WTC11 (cell line): Measurements from ENCODE around the gene MSX1. TPM values are rescaled to one million over a fixed set of nuclear protein-coding genes. Genes with fewer than 3 reads are reported as not detected.

Experiments
- ATAC-seq: fragments of 200-7000 bp; cut with Tn5 transposase; 2 replicates; pipeline ENCODE4 v1.10.0; 2021; ENCODE audit warnings: mild to moderate bottlenecking, moderate library complexity
- CTCF ChIA-PET: fragments of 300-600 bp; sonication (Branson Sonifier 250); formaldehyde crosslinking; loops from one replicate; lab custom pipeline; 2021; ENCODE audit warnings: antibody characterized with exemption; lab: Charles Lee
- POLR2A ChIA-PET: fragments of 350-600 bp; sonication (Branson Sonifier 250); formaldehyde crosslinking; loops from one replicate; lab custom pipeline; 2021; ENCODE audit warnings: antibody characterized with exemption; lab: Charles Lee
- DNase-seq: peaks from one replicate; pipeline ENCODE4 v3.0.0; 2021; ENCODE audit warnings: low spot score
- H3K27ac Mint-ChIP-seq: 2 replicates; pipeline ENCODE4 v1.8.0; 2021; ENCODE audit warnings: mixed read lengths
- H3K27me3 Mint-ChIP-seq: 2 replicates; pipeline ENCODE4 v1.8.0; 2021; ENCODE audit warnings: low read depth, mild to moderate bottlenecking, moderate library complexity, mixed read lengths
- H3K36me3 Mint-ChIP-seq: 2 replicates; pipeline ENCODE4 v1.8.0; 2021; ENCODE audit warnings: mixed read lengths
- H3K4me1 Mint-ChIP-seq: 2 replicates; pipeline ENCODE4 v1.8.0; 2022; ENCODE audit warnings: mixed read lengths
- H3K4me3 Mint-ChIP-seq: 2 replicates; pipeline ENCODE4 v1.8.0; 2021; ENCODE audit warnings: mild to moderate bottlenecking, moderate library complexity, mixed read lengths
- H3K9me3 Mint-ChIP-seq: 2 replicates; pipeline ENCODE4 v1.8.0; 2021; ENCODE audit warnings: mixed read lengths
- E2F1 ChIP-seq: sonication (generic); formaldehyde crosslinking; IDR thresholded peaks from 2 replicates; pipeline ENCODE4 v1.8.0; 2022; ENCODE audit warnings: mild to moderate bottlenecking, missing genetic modification reagents
- ELF4 ChIP-seq: sonication (generic); formaldehyde crosslinking; IDR thresholded peaks from 2 replicates; pipeline ENCODE4 v1.8.1; 2022; ENCODE audit warnings: low read depth, mild to moderate bottlenecking, moderate library complexity, missing genetic modification reagents
- ETV6 ChIP-seq: sonication (generic); formaldehyde crosslinking; IDR thresholded peaks from 2 replicates; pipeline ENCODE4 v1.8.1; 2022; ENCODE audit warnings: mild to moderate bottlenecking, missing genetic modification reagents
- GRHL2 ChIP-seq: fragments of 250-450 bp; sonication (Bioruptor Pico); IDR thresholded peaks from 2 replicates; pipeline ENCODE4 v1.8.0; 2022; ENCODE audit warnings: mild to moderate bottlenecking, moderate library complexity; ENCODE audit not compliant: insufficient replicate concordance, severe bottlenecking
- HMGXB4 ChIP-seq: sonication (generic); formaldehyde crosslinking; IDR thresholded peaks from 2 replicates; pipeline ENCODE4 v1.8.1; 2023; ENCODE audit warnings: mild to moderate bottlenecking, moderate library complexity, missing genetic modification reagents
- IRF2 ChIP-seq: sonication (generic); formaldehyde crosslinking; IDR thresholded peaks from 2 replicates; pipeline ENCODE4 v1.8.0; 2022; ENCODE audit warnings: low read depth, missing genetic modification reagents, borderline replicate concordance
- JUN ChIP-seq: sonication (generic); formaldehyde crosslinking; IDR thresholded peaks from 2 replicates; pipeline ENCODE4 v1.8.0; 2023; ENCODE audit warnings: mild to moderate bottlenecking, missing genetic modification reagents
- KAT7 ChIP-seq: sonication (generic); formaldehyde crosslinking; IDR thresholded peaks from 2 replicates; pipeline ENCODE4 v1.8.1; 2023; ENCODE audit warnings: missing genetic modification reagents, mild to moderate bottlenecking, borderline replicate concordance
- MYBL2 ChIP-seq: sonication (generic); formaldehyde crosslinking; IDR thresholded peaks from 2 replicates; pipeline ENCODE4 v1.8.1; 2023; ENCODE audit warnings: mild to moderate bottlenecking, moderate library complexity, missing genetic modification reagents
- NFYB ChIP-seq: sonication (generic); formaldehyde crosslinking; conservative IDR thresholded peaks from 2 replicates; pipeline ENCODE4 v1.8.0; 2022; ENCODE audit warnings: low read depth, missing genetic modification reagents
- NR1H2 ChIP-seq: sonication (generic); formaldehyde crosslinking; IDR thresholded peaks from 2 replicates; pipeline ENCODE4 v1.9.0; 2021; ENCODE audit warnings: mild to moderate bottlenecking, moderate library complexity, missing genetic modification reagents
- RORB ChIP-seq: fragments of 250-450 bp; sonication (Bioruptor Pico); IDR thresholded peaks from 2 replicates; pipeline ENCODE4 v1.9.0; 2021; ENCODE audit warnings: mild to moderate bottlenecking
- TCF7 ChIP-seq: sonication (generic); formaldehyde crosslinking; IDR thresholded peaks from 2 replicates; pipeline ENCODE4 v1.8.0; 2022; ENCODE audit warnings: mild to moderate bottlenecking, low read depth, missing genetic modification reagents, moderate library complexity
- TEAD4 ChIP-seq: sonication (generic); formaldehyde crosslinking; IDR thresholded peaks from 2 replicates; pipeline ENCODE4 v1.8.0; 2022; ENCODE audit warnings: mild to moderate bottlenecking, missing genetic modification reagents
- ZBTB21 ChIP-seq: sonication (generic); formaldehyde crosslinking; IDR thresholded peaks from 2 replicates; pipeline ENCODE4 v1.8.1; 2023; ENCODE audit warnings: mild to moderate bottlenecking, missing genetic modification reagents, borderline replicate concordance
- ZNF219 ChIP-seq: sonication (generic); formaldehyde crosslinking; IDR thresholded peaks from 2 replicates; pipeline ENCODE4 v1.8.0; 2023; ENCODE audit warnings: missing genetic modification reagents, mild to moderate bottlenecking, borderline replicate concordance
- ZNF423 ChIP-seq: fragments of 250-450 bp; sonication (Bioruptor Pico); IDR thresholded peaks from 2 replicates; pipeline ENCODE4 v2.1.2; 2022; ENCODE audit warnings: mild to moderate bottlenecking, moderate library complexity
- total RNA-seq: library from RNA; stranded (reverse); gene quantifications from 3 replicates; pipeline ENCODE4 v1.2.3, GENCODE V29; 2021

MSX1 gene
- total RNA-seq, 1 experiment from 2014 or later: 0.28 TPM

GRCh38 chr4:4810092-4810774 is 49.2 kb upstream of the MSX1 start (continued):
- TF ChIP-seq TCF7 (no peak), ETV6 (CRISPR knock-in tag) (no peak), IRF2 (CRISPR knock-in tag) (no peak), E2F1 (CRISPR knock-in tag) (no peak)

DNA sequence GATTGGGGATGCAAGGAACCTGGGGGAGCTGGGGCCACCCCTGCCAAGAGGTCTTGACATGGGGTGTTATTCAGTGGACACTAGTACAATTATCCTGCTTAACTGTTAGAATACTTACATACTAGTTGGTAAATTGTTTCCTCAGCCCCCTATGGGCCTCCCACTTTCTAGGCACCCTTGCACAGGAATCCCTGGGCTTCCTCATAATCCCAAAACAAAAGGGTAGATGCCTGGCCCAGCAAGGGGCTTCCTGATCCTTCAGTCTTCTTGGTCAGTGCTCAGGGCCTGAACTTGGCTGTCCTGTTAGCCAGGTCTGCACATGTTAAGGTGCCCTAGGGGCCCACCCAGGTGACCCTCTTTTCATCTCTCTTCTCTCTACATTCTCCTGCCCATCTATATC is 48.7 kb upstream of the MSX1 start:
- Mint-ChIP-seq H3K9me3 (peaks cover 4% of the 10 kb centered on the region; the same call in 1 of the 2 replicates), H3K27me3 (peaks cover 54% of the 10 kb centered on the region), H3K4me3 (no peak overlapping the region), H3K27ac (no peak overlapping the region), H3K4me1 (peaks cover 4% of the 10 kb centered on the region), H3K36me3 (no peaks in the 10 kb centered on the region)
- POLR2A ChIA-PET: no interaction called here
- TF ChIP-seq ELF4 (CRISPR knock-in tag) (no peak), ZNF423 (CRISPR knock-in tag) (peak; percentile 81), NR1H2 (CRISPR knock-in tag) (no peak), KAT7 (no peak), TCF7 (no peak), ETV6 (CRISPR knock-in tag) (no peak), JUN (CRISPR knock-in tag) (no peak), ZNF219 (CRISPR knock-in tag) (no peak)
- CTCF ChIA-PET: interaction anchor here (0.9 kb wide), 1 partner anchor 133 kb away, joined by 3 read pairs; no protein-coding TSS in a partner anchor
- DNase-seq (no peak), ATAC-seq (no peak; the same call in 1 of the 2 replicates)

DNA sequence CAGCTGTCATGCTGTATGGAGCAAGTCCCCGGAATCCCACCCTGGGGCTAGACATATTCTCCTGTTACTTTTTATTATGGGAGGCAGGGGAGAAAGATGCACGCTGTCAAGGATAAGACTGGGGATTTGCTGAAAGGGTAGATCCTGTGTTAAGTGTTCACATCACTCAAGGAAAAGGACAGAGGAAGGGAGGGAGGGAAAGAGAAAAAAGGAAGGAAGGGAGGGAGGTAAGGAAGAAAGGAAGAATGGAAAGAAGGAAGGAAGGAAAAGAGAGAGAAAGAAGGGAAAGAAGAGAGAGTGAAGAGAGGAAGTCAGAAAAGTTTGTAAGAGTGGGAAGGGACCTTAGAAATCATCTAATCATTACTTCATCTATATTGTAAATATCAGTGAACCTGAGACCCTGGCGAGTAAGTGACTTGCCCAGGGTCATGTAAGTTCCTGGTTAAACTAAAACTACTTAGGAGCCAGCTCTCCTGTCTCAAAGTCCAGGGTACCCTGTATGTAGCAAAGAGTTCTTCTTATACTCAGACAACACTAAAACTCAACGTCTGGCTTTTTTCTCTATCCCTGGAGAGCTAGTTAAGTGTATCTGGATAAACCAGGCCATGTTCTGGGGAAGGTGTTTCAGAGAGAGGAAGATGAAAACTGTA is 47.2 kb upstream of the MSX1 start:
- ATAC-seq (no peak), DNase-seq (no peak)
- H3K9me3 Mint-ChIP-seq: peaks cover 11% of the 10 kb centered on the region; the same call in 1 of the 2 replicates
- no peak overlapping the region for H3K4me3 Mint-ChIP-seq
- H3K36me3 Mint-ChIP-seq: no peaks in the 10 kb centered on the region
- ChIA-PET POLR2A (no interaction called here), CTCF (no interaction called here)
- TF ChIP-seq TEAD4 (no peak), HMGXB4 (CRISPR knock-in tag) (no peak), GRHL2 (CRISPR knock-in tag) (no peak), MYBL2 (no peak), ZBTB21 (no peak), RORB (CRISPR knock-in tag) (no peak), NFYB (CRISPR knock-in tag) (no peak)
- no peak overlapping the region for H3K27ac Mint-ChIP-seq
- peaks cover 68% of the 10 kb centered on the region for H3K27me3 Mint-ChIP-seq
- H3K4me1 Mint-ChIP-seq: peaks cover 4% of the 10 kb centered on the region
